ENCODE data around the gene DXO.

The DXO gene

GRCh38 chr6:31928672-31928939 lies 43.3 kb downstream of the DXO start:
- DNase-seq (ENCODE audit: low spot score) = no peak

- no peak for DNase-seq (ENCODE audit: low spot score)
Observed at GRCh38 chr6:31927863-31928671, 43.9 kb downstream of the DXO start.

GRCh38 chr6:31927242-31927862 lies 44.6 kb downstream of the DXO start, which contains the start of gene C2:
Gene C2 (plus strand): TSS chr6:31927717. CDS start chr6:31927753, 36 bp downstream.
- DNase-seq (ENCODE audit: low spot score) = no peak

GRCh38 chr6:31922942-31923341 lies 49.0 kb downstream of the DXO start:
- peak; percentile 27 for DNase-seq (ENCODE audit: low spot score)

GRCh38 chr6:31920811-31921210 lies 51.1 kb downstream of the DXO start:
- no peak for DNase-seq (ENCODE audit: low spot score)

Measured in hematopoietic multipotent progenitor cell treated with erythropoietin and hydrocortisone succinate and interleukin-3 and kit ligand, for 17 days (in vitro differentiated cells).